Loucy (cell line): ENCODE data around the gene KIRREL3.

Experiments used
- EZH2phosphoT487 ChIP-seq: fragments of 200-600 bp; IDR thresholded peaks from 2 replicates; pipeline ENCODE4 v1.6.1; 2018; ENCODE audit warnings: antibody characterized with exemption, mild to moderate bottlenecking, moderate library complexity, borderline replicate concordance
- TF ChIP-seq, protein P1 (sequence below): fragments of 200-600 bp; sonication (generic); conservative IDR thresholded peaks from 2 replicates; pipeline ENCODE4 v1.5.1; 2014; ENCODE audit warnings: mild to moderate bottlenecking, antibody characterized with exemption, low read length

DNA sequence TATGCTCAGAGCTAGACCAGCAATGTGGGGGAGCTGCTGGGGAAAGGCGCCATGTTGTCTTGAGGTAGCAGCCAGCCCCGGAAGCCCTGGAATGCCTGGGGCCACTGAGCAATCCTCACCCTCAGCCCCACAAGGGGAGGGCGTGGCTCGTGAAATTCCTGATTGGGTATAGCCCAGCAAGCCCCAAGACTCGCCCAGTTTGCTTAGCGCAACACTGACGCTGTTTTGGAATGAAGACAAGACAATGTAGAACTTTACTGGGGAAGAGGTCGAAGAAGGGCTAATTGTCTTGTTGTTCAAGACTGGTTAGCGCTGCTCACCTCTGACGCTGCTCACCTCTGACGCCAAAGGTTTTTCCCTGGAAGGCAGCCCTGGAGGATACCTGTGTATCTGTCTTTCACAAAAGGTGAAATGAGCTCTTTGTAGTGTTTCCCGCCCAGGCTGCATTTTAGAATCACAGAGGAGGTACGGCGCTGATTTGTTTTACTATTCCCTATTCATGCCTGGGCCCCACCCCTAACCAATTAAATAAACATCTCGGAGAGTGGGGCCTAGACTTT is 597.5 kb downstream of the KIRREL3 start:
- TF ChIP-seq, protein P1, sequence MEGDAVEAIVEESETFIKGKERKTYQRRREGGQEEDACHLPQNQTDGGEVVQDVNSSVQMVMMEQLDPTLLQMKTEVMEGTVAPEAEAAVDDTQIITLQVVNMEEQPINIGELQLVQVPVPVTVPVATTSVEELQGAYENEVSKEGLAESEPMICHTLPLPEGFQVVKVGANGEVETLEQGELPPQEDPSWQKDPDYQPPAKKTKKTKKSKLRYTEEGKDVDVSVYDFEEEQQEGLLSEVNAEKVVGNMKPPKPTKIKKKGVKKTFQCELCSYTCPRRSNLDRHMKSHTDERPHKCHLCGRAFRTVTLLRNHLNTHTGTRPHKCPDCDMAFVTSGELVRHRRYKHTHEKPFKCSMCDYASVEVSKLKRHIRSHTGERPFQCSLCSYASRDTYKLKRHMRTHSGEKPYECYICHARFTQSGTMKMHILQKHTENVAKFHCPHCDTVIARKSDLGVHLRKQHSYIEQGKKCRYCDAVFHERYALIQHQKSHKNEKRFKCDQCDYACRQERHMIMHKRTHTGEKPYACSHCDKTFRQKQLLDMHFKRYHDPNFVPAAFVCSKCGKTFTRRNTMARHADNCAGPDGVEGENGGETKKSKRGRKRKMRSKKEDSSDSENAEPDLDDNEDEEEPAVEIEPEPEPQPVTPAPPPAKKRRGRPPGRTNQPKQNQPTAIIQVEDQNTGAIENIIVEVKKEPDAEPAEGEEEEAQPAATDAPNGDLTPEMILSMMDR: no peak
- TF ChIP-seq EZH2phosphoT487: no peak
